CD4-positive, alpha-beta T cell treated with Interleukin-4 for 1 hour (primary cell): Measurements from ENCODE around the gene GLO1.

Experiments
- DNase-seq, 2 donors: peaks; one replicate each; pipeline ENCODE4 v3.0.0-alpha.2; 2020 to 2022

Gene GLO1

DNA sequence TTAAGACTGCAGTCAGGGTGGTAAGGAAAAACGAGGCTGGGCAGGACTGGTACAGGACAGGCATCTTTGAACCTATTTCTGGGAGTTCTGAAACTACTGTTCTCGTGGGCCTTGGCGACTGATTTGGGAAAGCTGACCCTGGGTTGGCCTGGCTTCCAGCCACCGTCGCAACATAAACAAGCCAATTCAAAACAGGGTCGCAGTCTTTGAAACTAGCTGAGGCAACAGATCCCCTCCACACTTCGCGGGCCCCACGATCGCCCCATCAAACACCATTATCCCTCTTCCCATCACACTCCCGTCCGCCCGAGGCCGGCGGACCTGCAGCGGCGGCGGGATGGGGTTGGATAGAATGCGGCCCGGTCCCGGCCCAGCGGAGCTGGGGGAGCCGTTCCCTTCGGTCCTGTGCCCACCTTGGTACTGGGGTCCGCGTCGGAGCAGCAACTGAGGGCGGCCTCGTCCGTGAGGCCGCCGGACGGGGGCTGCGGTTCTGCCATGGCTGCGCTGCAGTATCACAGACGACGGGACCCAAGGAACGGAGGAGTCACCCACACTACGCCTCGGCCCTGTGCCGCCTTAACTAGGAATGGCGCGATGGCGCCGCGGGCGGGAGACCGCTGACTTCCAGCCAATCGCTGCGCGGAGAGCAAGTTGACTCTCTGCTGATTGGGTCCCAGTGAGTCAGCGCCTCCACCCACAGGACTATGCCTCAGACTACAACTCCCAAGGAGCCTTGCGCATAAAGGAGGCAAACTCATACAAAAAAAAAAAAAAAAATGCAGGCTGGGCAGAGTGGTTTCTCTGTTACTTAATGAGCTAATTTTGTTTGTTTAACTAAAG is at the start of gene GLO1:
Gene GLO1 (minus strand): TSS at position 588 of the 840 bp plus-strand sequence. CDS start 91 bp downstream, at position 497.
- peak; percentile 97 for DNase-seq

GRCh38 chr6:38750968-38751615 is 48.1 kb upstream of the GLO1 start:
- DNase-seq: no peak

DNA sequence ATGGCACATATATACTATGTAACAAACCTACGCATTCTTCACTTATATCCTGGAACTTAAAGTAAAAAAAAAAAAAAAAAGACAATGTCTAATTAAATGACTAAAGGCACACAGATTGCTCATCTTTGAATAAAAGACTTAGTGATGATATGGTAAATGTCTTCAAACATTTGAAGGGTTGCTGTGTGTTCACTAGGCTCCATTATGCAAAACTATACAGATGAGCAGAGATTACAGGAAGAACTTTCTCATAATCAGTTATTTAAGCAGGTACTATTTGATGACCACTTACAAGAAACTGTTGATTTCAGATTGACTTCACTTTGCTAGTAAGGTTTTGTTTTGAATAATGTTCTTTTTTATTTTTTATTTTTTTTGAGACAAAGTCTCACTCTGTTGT is 46.5 kb upstream of the GLO1 start:
- no peak for DNase-seq

DNA sequence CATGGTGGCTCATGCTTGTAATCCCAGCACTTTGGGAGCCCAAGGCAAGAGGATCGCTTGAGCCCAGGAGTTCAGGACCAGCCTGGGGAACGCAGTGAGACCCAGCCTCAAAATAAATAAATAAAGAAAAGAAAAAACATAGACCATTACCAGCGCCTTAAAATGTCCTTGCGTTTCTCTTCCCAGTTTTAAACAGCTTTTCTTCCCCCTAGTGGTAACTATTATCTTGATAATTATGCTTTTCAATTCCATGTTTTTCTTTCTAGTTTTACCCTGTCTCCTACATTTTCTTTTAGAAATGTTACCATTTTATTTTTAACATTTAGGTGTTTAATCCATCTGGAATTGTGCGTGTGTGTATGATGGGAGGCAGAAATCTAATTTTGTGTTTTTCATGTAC is 36.6 kb upstream of the GLO1 start:
- DNase-seq: no peak

DNA sequence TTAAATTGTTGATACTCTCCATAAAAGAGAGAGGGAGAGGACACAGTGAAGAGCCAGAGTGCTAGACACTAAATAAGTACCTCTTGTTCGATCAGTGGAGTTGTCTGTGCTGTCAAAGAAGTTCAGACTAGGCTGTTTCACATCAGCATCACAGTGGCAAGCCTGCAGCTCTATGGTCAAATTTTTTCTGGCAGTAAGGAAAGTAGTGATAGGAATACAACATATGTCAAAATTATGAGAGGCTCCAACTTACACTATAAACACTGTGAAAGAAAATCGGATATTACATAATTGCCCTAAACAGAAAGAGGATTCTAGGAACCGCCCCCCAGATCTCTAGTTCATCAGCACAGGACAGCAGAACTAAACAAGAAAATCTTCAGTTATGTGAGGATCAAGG is 35.3 kb upstream of the GLO1 start:
- no peak for DNase-seq

DNA sequence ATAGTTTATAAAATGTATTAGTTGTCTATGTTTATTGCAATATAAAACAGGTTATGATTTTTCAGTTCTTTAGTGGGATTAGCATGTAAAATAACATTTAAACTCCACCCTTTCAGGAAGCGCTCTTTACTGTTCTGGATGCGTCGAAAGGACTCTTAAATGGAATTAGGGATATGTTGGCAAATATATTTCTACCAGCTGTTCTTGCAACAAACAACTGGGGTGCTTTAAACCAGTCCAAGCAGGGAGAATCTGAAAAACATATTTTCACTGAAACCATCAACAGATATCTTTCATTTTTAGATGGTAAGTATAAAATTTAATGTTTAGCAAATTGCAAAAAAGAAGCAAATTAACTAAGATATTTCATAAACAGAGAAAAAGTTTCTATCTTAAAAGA is 34.0 kb upstream of the GLO1 start:
- no peak for DNase-seq

DNA sequence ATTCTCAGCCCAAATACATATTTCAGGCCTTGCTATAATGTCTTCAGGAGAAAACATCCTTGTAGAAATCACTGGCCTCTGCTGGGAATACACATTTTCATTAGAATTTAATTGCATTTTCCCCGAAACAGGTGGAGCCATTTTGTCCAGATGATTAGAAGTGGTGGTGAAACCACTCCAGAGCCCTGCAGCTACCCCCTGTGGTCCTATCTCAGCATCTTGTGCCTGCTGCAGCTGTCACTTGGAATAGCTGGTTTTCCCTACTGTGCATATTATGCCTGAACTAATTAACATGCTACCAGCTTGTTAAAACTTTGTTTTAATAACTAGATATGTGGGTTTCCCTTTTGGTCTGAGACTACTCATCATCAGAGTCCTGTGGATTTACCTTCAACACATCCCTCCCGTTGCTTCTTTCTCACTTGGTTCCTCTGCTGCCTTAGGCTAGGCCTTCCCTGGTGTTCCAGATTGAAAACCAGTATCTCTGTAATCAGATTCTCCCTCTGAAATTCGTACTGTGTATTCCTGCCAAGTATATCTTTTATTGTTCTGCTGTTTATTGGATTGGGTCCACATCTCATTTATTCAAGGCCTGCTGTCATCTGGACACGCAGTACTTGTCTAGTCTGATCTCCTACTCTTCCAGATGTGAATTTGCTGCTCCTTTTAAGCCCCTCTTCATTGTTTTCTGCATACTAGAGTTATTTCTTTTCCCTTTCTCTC is 27.4 kb upstream of the GLO1 start:
- DNase-seq: no peak

GRCh38 chr6:38728203-38728602 is 25.3 kb upstream of the GLO1 start:
- no peak for DNase-seq

- no peak for DNase-seq
Observed at GRCh38 chr6:38725414-38726183, 22.7 kb upstream of the GLO1 start.

DNA sequence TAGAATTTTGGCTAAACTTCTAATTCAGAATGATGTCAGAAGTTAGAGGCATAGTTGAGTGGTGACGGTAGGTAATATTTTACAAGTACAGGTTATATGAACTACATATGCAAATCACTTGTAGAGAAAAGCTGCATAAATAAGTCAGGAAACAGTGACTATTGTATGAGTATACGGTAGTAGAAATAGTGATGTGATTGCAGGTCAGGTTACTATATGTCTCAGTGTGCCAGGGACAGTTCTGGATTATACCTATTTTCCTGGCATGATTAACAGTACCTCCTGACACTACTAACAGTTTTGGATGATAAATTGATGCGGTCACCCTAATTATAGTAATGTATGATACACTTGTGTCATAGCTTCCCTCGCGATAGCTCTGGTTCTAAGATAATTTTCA is 21.4 kb upstream of the GLO1 start:
- DNase-seq: no peak

- no peak for DNase-seq
Observed at GRCh38 chr6:38723783-38724182, 20.8 kb upstream of the GLO1 start.

DNA sequence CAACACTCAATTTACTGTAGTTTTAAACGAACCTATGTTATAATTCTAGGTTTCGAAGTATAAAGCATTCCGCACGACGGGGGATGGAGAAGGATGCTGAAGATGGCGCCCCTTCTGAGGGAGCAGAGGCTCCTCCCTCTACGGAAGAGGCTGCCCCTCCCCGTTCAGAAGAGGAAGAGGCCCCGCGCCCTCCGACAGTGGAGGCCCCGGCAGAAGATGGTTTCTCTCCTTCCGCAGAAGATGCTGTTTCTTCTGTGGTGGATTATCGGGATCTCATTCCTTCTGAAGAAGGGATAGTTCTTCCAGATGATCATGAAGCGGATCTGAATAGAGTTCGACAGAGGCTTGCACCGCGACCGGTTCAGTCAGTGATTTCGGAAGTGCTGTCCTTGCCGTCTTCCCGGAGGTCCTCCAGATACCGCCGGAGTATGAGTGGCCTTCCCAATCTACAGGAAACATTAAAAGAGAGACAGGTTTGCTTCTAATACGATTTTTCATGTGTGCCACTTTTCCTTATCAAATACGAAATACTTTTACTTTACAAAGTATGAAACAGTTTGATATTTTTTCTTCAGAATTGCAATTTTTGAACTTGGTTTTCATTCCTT is 19.9 kb upstream of the GLO1 start:
- no peak for DNase-seq

DNA sequence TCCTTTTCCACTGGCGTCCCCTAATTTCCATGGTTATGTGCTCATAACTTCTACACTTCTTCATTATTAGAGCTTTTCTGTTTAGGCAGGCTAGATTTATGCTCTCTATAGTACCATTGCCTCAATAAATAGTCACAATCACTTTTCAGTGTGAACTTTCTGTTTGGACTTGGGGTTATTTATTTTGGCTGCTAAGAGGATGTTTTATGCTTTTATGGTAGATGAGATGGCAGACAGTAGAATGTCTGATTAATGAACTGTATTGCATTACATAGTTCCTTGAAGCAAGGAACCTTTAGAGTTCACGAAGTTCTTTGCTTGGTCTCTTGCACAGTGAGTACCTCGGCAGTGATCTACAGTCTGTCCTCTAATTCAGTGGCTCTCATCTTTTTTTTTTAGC is 19.1 kb upstream of the GLO1 start:
- DNase-seq: no peak

GRCh38 chr6:38720295-38720694 is 17.4 kb upstream of the GLO1 start:
- DNase-seq: no peak

DNA sequence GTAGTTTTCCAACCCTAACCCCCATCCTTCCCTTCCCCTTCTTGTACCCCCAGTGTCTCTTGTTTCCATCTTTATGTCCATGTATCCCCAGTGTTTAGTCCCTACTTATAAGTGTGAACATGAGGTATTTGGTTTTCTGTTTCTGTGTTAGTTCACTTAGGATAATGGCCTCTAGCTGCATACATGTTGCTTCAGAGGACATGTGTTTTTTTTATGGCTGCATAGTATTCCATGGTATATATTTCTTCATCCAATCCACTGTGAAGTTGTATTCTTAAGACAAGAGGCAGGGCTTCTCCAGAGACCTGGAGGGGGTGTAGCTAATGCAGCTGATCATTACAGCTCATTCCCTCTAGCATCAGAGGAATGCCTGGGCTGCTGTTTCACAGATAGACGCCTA is 16.4 kb upstream of the GLO1 start:
- no peak for DNase-seq

DNA sequence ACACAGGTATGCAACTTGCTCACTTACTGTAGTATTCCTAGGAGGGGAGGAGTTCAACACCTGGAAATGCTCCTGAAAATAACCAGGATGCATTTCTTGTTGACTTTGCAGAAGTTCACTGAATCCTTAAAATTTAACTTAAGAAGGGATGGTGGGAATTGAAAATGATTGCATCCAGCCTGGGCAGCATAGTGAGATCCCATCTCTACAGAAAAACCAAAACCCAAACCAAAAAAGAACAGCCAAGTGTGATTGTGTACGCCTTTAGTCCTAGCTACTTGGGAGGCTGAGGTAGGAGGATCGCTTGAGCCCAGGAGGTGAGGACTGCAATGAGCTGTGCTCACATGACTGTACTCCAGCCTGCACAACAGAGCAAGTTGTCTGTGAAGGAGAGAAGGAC is 13.9 kb upstream of the GLO1 start:
- no peak for DNase-seq

- DNase-seq: no peak
Observed at GRCh38 chr6:38715016-38715689, 12.2 kb upstream of the GLO1 start, which contains the start of gene DNAH8. Gene DNAH8 (plus strand): TSS chr6:38715311. CDS start chr6:38722810, 7,499 bp downstream.

DNA sequence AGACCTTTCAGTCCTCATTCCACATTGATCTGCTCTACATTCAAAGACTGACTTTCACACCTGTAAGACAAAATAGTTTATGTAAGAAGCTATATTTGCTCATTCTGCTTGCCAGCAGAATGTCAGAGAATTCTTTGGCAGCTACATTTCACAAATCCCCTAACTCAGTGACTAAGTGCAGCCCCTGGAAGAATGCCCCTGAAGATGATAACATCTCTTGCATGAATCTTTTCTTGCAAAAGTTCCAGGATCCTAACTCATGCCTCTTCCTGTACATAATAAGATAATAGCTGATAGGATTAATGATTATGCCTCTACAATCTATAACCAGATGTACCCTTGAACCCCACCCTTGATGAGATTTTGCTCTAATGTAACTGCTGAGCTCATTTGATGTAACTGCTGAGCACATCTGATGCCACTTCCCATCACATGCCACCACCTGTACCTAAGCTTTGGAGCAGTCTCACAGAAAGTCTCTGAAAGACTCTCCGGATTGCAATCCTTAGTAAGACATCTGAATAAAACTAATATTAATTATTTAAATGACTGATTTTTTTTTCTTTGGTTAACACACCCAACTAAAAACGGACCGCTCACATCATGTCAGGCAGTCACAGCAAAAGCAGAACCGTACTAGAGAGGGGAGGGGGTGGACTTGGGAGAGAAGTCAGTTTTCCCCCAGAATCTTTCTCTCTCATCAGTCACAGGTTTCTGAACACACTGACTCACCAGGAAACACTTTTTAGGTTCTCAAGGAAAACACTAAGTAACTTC is 11.5 kb upstream of the GLO1 start:
- no peak for DNase-seq

- peak; percentile 25 to 46 for DNase-seq
Observed at GRCh38 chr6:38713812-38714211, 10.9 kb upstream of the GLO1 start.

- DNase-seq: no peak
Observed at GRCh38 chr6:38708496-38708895, 5.6 kb upstream of the GLO1 start.

DNA sequence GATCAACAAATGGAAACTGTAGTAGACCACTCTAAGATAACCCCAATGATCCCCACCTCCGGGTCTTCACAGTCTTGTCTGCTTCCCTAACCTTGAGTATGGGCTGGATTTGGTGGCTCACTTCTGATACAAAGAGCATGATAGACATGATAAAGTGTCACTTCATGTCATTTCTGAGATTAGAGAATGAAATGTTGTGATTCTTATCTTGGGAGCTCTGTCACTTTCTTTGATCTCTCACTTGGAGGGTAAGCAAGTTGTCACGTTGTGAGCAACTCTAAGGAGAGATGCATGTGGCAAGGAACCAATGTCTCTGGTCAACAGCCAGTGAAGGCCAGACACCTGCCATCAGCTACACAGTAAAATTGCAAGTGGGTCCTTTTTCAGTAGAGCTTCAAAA is 3.0 kb upstream of the GLO1 start:
- DNase-seq: no peak
